ENCODE measurements around the gene PTCD3.

The PTCD3 gene

GRCh38 chr2:86105969-86106945, at the start of gene PTCD3:
PTCD3 (plus strand) TSS chr2:86106235; CDS start chr2:86106248, 13 bp downstream.
- peak; percentile 85 to 93 for DNase-seq (ENCODE audit: low read depth in 2 of 2)

- DNase-seq (ENCODE audit: low read depth in 2 of 2): no peak
These were observed 49.3 kb upstream of the PTCD3 start for GRCh38 chr2:86056590-86057331.

GRCh38 chr2:86062043-86062442, 44.0 kb upstream of the PTCD3 start:
- no peak for DNase-seq (ENCODE audit: low read depth in 2 of 2)

GRCh38 chr2:86064006-86064405, 42.0 kb upstream of the PTCD3 start:
- no peak for DNase-seq (ENCODE audit: low read depth in 2 of 2)

- no peak for DNase-seq (ENCODE audit: low read depth in 2 of 2)
These were observed 40.5 kb upstream of the PTCD3 start for GRCh38 chr2:86065512-86065911.

GRCh38 chr2:86066007-86066578, 39.9 kb upstream of the PTCD3 start:
- no peak for DNase-seq (ENCODE audit: low read depth in 2 of 2)

- DNase-seq (ENCODE audit: low read depth in 2 of 2): no peak
These were observed 39.1 kb upstream of the PTCD3 start for GRCh38 chr2:86066915-86067314.

GRCh38 chr2:86068136-86068588, 37.9 kb upstream of the PTCD3 start:
- DNase-seq (ENCODE audit: low read depth in 2 of 2): no peak

- no peak for DNase-seq (ENCODE audit: low read depth in 2 of 2)
These were observed 37.4 kb upstream of the PTCD3 start for GRCh38 chr2:86068648-86069047.

GRCh38 chr2:86069091-86069685, 36.8 kb upstream of the PTCD3 start:
- DNase-seq (ENCODE audit: low read depth in 2 of 2): no peak

- no peak for DNase-seq (ENCODE audit: low read depth in 2 of 2)
These were observed 36.2 kb upstream of the PTCD3 start for GRCh38 chr2:86069783-86070339.

- DNase-seq (ENCODE audit: low read depth in 2 of 2): no peak
These were observed 35.2 kb upstream of the PTCD3 start for GRCh38 chr2:86070868-86071267.

- DNase-seq (ENCODE audit: low read depth in 2 of 2): no peak
These were observed 33.7 kb upstream of the PTCD3 start for GRCh38 chr2:86072271-86072858.

GRCh38 chr2:86073225-86073624, 32.8 kb upstream of the PTCD3 start:
- DNase-seq (ENCODE audit: low read depth in 2 of 2): no peak

GRCh38 chr2:86074256-86074655, 31.8 kb upstream of the PTCD3 start:
- DNase-seq (ENCODE audit: low read depth in 2 of 2): no peak

GRCh38 chr2:86074811-86075210, 31.2 kb upstream of the PTCD3 start:
- DNase-seq (ENCODE audit: low read depth in 2 of 2): no peak

GRCh38 chr2:86075886-86076285, 30.1 kb upstream of the PTCD3 start:
- DNase-seq (ENCODE audit: low read depth in 2 of 2): no peak

- DNase-seq (ENCODE audit: low read depth in 2 of 2): no peak
These were observed 27.1 kb upstream of the PTCD3 start for GRCh38 chr2:86078774-86079545.

GRCh38 chr2:86079981-86080911, 25.8 kb upstream of the PTCD3 start:
- DNase-seq (ENCODE audit: low read depth in 2 of 2): peak; percentile 42 to 60
